Measurements from ENCODE around the gene SHB. TPM values are rescaled to one million over a fixed set of nuclear protein-coding genes. Genes with fewer than 3 reads are reported as not detected.

Gene SHB
- total and polyA plus RNA-seq, 2 donors (not counting 3 experiments of a cell fraction or from before 2014, with no cell fraction given): 13.4 to 24.9 TPM

- FAIRE-seq (peak; percentile 99), DNase-seq (ENCODE audit: low read depth, low spot score) (peak; percentile 90)
- POLR2A ChIA-PET: interaction anchor here (1.0 to 1.7 kb wide), 4 partner anchors 9 to 21 kb away, joined by 3 to 8 read pairs (median 4); no protein-coding TSS in a partner anchor
- intact Hi-C loops (cut with micrococcal nuclease) (loop anchor here (1.0 kb wide), 5 partner anchors 8 to 39 kb away; partner anchors contain the start of gene SHB), dilution Hi-C loops (cut with MboI; ENCODE audit: extremely low pct_ligation_motif_present, low sequenced_read_pairs) (no loop called here)
- CTCF ChIA-PET: interaction anchor here (0.8 to 3.3 kb wide), 15 partner anchors 9 to 134 kb away, joined by 3 to 12 read pairs (median 4); partner anchors contain the start of gene SHB
- no peak for TF ChIP-seq MYC (IDR thresholded peaks at IDR 0.05; ENCODE audit: low read depth, low read length)
- no peak for TF ChIP-seq EZH2 (IDR thresholded peaks at IDR 0.05; ENCODE audit: borderline replicate concordance, low read depth, low read length, severe bottlenecking)
- TF ChIP-seq POLR2AphosphoS5 (IDR thresholded peaks at IDR 0.05; ENCODE audit: insufficient read depth, low read depth, low read length): peak; percentile 77
- TF ChIP-seq JUN (IDR thresholded peaks at IDR 0.05; ENCODE audit: borderline replicate concordance, insufficient read depth, insufficient read length, low read depth): peak; percentile 95
- peak; percentile 34 for TF ChIP-seq POLR2A (IDR thresholded peaks at IDR 0.05; ENCODE audit: low read depth, low read length)
- TF ChIP-seq FOS (IDR thresholded peaks at IDR 0.05; ENCODE audit: borderline replicate concordance, insufficient read depth, low read length): peak; percentile 92
- TF ChIP-seq GATA2 (IDR thresholded peaks at IDR 0.05; ENCODE audit: insufficient read depth, insufficient read length, low read depth, low read length): peak; percentile 90
- TF ChIP-seq CTCF (IDR thresholded peaks at IDR 0.05; ENCODE audit: extremely low read depth in 1 of 2, insufficient read depth in 1 of 2, low read depth in 1 of 2, low read length in 2 of 2): no peak
- no peak for TF ChIP-seq MAX (IDR thresholded peaks at IDR 0.05; ENCODE audit: insufficient read depth, insufficient read length)
- H3K36me3 ChIP-seq (ENCODE audit: control insufficient read depth in 2 of 2, extremely low read depth in 1 of 2, insufficient read depth in 2 of 2, low read length in 2 of 2): no peaks in the 10 kb centered on the region
- H3K27ac ChIP-seq (ENCODE audit: insufficient read depth, low read depth, low read length): peak overlapping the region; percentile 96
- H3K4me2 ChIP-seq (ENCODE audit: insufficient read depth, low read length): peak overlapping the region; percentile 83
- H3K4me3 ChIP-seq (replicated peaks in 1 of 3; ENCODE audit: insufficient read depth in 1 of 3, low read depth in 1 of 3, low read length in 3 of 3): peak overlapping the region in 1 of 3 experiments; percentile 38
- peak overlapping the region; percentile 92 for H3K9ac ChIP-seq (replicated peaks; ENCODE audit: extremely low read depth, insufficient read depth, low read length)
- H3K4me1 ChIP-seq (ENCODE audit: control insufficient read depth, extremely low read depth, insufficient read depth, low read length): peaks cover 30% of the 10 kb centered on the region
- no peak overlapping the region for H2AFZ ChIP-seq (ENCODE audit: low read depth, low read length)
- H3K79me2 ChIP-seq (ENCODE audit: control insufficient read depth, insufficient read depth, low read length): peaks cover 52% of the 10 kb centered on the region
- BruUV-seq (replicated peaks): TSS peak; percentile 90
- no peaks in the 10 kb centered on the region for H3K27me3 ChIP-seq (ENCODE audit: control insufficient read depth in 2 of 2, insufficient read depth in 2 of 2, low read length in 2 of 2)
- no peaks in the 10 kb centered on the region for H3K9me1 ChIP-seq (replicated peaks; ENCODE audit: control insufficient read depth, extremely low read depth, insufficient read depth, low read length)
- no peaks in the 10 kb centered on the region for H4K20me1 ChIP-seq (replicated peaks; ENCODE audit: control insufficient read depth, extremely low read depth, insufficient read depth, low read length)
- H3K9me3 ChIP-seq (replicated peaks; ENCODE audit: control insufficient read depth, insufficient read depth, low read length): no peaks in the 10 kb centered on the region
These were observed 21.5 kb downstream of the SHB start for GRCh38 chr9:38047301-38048251.

Measured in endothelial cell of umbilical vein (primary cell).